ENCODE measurements around the gene FSIP2. TPM values are rescaled to one million over a fixed set of nuclear protein-coding genes. Genes with fewer than 3 reads are reported as not detected.
A peak's percentile ranks its signal among the peaks of the same experiment; 100 is the strongest.

The FSIP2 gene
- total and polyA plus RNA-seq, 2 experiments from 2014 or later, result 1.9 to 8.6 TPM

DNA sequence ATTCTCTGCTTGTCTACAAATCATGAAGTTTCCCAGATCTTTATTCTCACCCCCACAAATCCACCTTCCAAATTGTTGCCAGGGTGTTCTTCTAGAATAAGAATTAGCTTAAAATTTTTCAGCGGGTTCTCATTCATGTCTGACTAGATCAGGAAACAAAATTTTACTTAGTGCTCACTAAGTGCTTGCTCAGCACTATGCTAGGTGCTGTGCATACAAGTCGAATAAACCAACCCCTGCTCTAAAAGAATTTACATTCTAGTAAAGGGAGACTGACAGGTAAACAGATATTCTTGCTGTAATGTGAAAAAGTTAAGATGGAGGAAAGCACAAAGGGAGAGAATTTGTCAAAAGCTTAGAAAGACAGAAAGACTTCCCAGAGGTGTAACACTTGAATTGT, 2.4 kb upstream of the FSIP2 start:
- no peak overlapping the region for H3K27ac ChIP-seq
- no peaks in the 10 kb centered on the region for H3K9me3 ChIP-seq (ENCODE audit: low read depth)
- WGBS (ENCODE audit: low lambda C conversion rate, missing lambda C conversion rate), result 87% methylated on average over 2 of the region's 2 CpGs
- no peaks in the 10 kb centered on the region for H4K20me1 ChIP-seq (ENCODE audit: insufficient read depth, poor library complexity, severe bottlenecking)
- H3K4me1 ChIP-seq (ENCODE audit: insufficient read depth), result no peaks in the 10 kb centered on the region
- no peaks in the 10 kb centered on the region for H3K27me3 ChIP-seq
- no peak overlapping the region for H3K4me3 ChIP-seq
- no peak overlapping the region for H2AFZ ChIP-seq
- H3K36me3 ChIP-seq (replicated peaks; ENCODE audit: insufficient read depth, low read depth), result no peaks in the 10 kb centered on the region
- H3K4me2 ChIP-seq, result no peak overlapping the region
- no peaks in the 10 kb centered on the region for H3K79me2 ChIP-seq
- TF ChIP-seq, protein P1, sequence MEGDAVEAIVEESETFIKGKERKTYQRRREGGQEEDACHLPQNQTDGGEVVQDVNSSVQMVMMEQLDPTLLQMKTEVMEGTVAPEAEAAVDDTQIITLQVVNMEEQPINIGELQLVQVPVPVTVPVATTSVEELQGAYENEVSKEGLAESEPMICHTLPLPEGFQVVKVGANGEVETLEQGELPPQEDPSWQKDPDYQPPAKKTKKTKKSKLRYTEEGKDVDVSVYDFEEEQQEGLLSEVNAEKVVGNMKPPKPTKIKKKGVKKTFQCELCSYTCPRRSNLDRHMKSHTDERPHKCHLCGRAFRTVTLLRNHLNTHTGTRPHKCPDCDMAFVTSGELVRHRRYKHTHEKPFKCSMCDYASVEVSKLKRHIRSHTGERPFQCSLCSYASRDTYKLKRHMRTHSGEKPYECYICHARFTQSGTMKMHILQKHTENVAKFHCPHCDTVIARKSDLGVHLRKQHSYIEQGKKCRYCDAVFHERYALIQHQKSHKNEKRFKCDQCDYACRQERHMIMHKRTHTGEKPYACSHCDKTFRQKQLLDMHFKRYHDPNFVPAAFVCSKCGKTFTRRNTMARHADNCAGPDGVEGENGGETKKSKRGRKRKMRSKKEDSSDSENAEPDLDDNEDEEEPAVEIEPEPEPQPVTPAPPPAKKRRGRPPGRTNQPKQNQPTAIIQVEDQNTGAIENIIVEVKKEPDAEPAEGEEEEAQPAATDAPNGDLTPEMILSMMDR (IDR thresholded peaks at IDR 0.05; ENCODE audit: poor library complexity), result no peak
- TF ChIP-seq EZH2phosphoT487 (IDR thresholded peaks at IDR 0.05; ENCODE audit: low read depth, severe bottlenecking, unreplicated experiment) (no peak), EZH2 (IDR thresholded peaks at IDR 0.05; ENCODE audit: borderline replicate concordance) (no peak)
- no peak for DNase-seq (ENCODE audit: low spot score)
- no peaks in the 10 kb centered on the region for H3K9me2 ChIP-seq (replicated peaks; ENCODE audit: insufficient read depth)

DNA sequence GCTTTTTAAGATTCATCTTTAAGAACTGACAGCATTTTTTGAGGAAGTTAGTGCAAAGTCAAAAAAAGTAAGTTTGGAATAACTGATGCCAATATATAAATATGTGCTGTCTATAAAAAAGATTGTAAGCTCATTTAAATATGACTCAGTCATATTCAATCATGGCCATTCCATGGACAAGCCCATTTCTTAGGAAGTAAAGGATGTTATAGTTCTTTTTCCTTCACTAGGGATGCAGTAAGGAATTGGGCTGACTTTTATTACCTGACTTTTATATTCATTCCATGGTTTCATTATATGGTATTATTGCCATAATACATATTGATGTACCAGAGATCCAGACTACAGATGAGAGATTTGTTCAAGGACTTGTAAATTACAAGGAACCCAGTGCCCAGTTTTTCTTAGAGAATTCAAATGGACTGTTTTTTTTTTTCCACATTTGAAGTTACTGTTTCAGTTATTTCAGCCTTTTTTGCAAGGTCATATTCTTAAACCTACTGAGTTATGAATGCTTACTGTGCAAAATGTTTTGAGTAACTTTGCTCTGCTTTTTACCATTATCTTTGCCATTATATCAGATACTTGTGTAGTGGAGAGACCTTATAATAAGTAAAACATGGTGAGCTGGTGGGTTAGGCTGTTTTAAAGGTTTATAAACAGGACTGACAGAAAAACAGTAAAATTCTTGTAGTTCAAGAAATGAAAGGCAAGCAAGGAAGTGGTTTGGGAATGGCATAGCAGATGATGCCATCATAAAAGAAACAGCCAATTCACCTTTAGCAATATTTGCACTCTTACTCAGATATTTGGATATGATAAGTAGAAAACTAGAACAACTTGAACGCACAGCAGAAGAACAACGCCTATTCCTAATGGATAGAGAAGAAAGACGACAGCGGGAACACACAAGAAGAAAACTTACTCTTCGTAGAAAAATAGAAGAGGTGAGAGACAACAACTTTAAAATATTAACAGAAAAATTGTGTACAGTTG, 7.6 kb downstream of the FSIP2 start:
- H2AFZ ChIP-seq, result no peak overlapping the region
- H3K79me2 ChIP-seq, result no peaks in the 10 kb centered on the region
- DNase-seq (ENCODE audit: low spot score), result no peak
- H3K4me2 ChIP-seq, result peak overlapping the region; percentile 55
- no peaks in the 10 kb centered on the region for H3K9me2 ChIP-seq (replicated peaks; ENCODE audit: insufficient read depth)
- no peaks in the 10 kb centered on the region for H3K27me3 ChIP-seq
- no peaks in the 10 kb centered on the region for H3K36me3 ChIP-seq (replicated peaks; ENCODE audit: insufficient read depth, low read depth)
- WGBS (ENCODE audit: low lambda C conversion rate, missing lambda C conversion rate), result 75% methylated on average over 5 of the region's 5 CpGs
- TF ChIP-seq EZH2phosphoT487 (IDR thresholded peaks at IDR 0.05; ENCODE audit: low read depth, severe bottlenecking, unreplicated experiment), result no peak
- TF ChIP-seq EZH2 (IDR thresholded peaks at IDR 0.05; ENCODE audit: borderline replicate concordance), result no peak
- TF ChIP-seq, protein P1 (IDR thresholded peaks at IDR 0.05; ENCODE audit: poor library complexity), result no peak
- peak overlapping the region; percentile 61 for H3K27ac ChIP-seq
- H3K4me3 ChIP-seq, result no peak overlapping the region
- no peaks in the 10 kb centered on the region for H3K9me3 ChIP-seq (ENCODE audit: low read depth)
- H4K20me1 ChIP-seq (ENCODE audit: insufficient read depth, poor library complexity, severe bottlenecking), result no peaks in the 10 kb centered on the region
- H3K4me1 ChIP-seq (ENCODE audit: insufficient read depth), result no peaks in the 10 kb centered on the region

DNA sequence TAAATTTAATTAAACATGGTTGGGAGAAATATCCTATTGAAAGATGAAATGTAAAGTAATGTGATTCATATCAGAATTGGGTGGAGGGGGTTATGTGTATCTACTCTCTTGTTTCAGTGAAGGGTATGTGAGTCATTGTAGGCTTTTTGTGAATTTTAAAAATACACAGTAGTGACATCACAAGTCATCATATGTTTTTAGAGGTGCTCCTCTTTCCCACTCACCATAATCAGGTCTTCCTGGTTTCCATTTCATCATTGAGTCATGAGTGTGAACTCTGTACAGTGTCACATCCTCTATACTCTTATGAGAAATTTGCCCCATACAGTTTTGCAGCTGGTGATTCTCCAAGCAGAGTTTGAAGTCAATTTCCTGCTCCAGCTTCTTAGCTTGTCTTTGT, 18.8 kb downstream of the FSIP2 start:
- Histone ChIP-seq H3K4me3 (no peak overlapping the region), H3K4me2 (no peak overlapping the region), H4K20me1 (ENCODE audit: insufficient read depth, poor library complexity, severe bottlenecking) (no peaks in the 10 kb centered on the region), H3K9me3 (ENCODE audit: low read depth) (no peaks in the 10 kb centered on the region), H3K27me3 (no peaks in the 10 kb centered on the region), H3K36me3 (replicated peaks; ENCODE audit: insufficient read depth, low read depth) (no peaks in the 10 kb centered on the region), H3K9me2 (replicated peaks; ENCODE audit: insufficient read depth) (no peaks in the 10 kb centered on the region), H2AFZ (no peak overlapping the region), H3K79me2 (no peaks in the 10 kb centered on the region), H3K27ac (no peak overlapping the region), H3K4me1 (ENCODE audit: insufficient read depth) (no peaks in the 10 kb centered on the region)
- DNase-seq (ENCODE audit: low spot score), result no peak
- TF ChIP-seq EZH2 (IDR thresholded peaks at IDR 0.05; ENCODE audit: borderline replicate concordance), result no peak

DNA sequence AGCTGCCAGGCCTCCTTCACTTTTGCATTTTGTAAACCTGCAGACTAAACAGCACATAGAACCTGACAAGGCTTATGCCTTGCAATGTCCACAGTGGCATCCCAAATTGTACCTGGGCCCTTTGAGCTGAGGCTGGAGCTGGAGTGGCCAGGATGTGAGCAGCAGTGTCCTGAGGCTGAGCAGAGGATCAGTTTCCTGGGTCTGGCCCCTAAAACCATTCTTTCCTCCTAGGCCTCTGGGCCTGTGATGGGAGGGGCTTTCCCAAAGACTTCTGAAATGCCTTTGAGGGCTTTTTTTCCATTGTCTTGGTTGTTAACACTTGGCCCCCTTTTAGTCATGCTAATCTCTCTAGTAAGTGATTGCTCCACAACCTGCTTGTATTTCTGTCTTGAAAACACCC, 32.8 kb downstream of the FSIP2 start:
- Histone ChIP-seq H3K9me3 (ENCODE audit: low read depth) (peaks cover 7% of the 10 kb centered on the region), H4K20me1 (ENCODE audit: insufficient read depth, poor library complexity, severe bottlenecking) (no peaks in the 10 kb centered on the region)

More for the DNA sequence above, 32.8 kb downstream of the FSIP2 start:
- Histone ChIP-seq H3K79me2 (no peaks in the 10 kb centered on the region), H2AFZ (no peak overlapping the region), H3K4me2 (no peak overlapping the region), H3K4me3 (no peak overlapping the region), H3K36me3 (replicated peaks; ENCODE audit: insufficient read depth, low read depth) (peaks cover 4% of the 10 kb centered on the region), H3K27me3 (no peaks in the 10 kb centered on the region), H3K9me2 (replicated peaks; ENCODE audit: insufficient read depth) (no peaks in the 10 kb centered on the region), H3K27ac (no peak overlapping the region), H3K4me1 (ENCODE audit: insufficient read depth) (no peaks in the 10 kb centered on the region)
- TF ChIP-seq EZH2 (IDR thresholded peaks at IDR 0.05; ENCODE audit: borderline replicate concordance) (no peak), EZH2phosphoT487 (IDR thresholded peaks at IDR 0.05; ENCODE audit: low read depth, severe bottlenecking, unreplicated experiment) (no peak)
- TF ChIP-seq, protein P1 (IDR thresholded peaks at IDR 0.05; ENCODE audit: poor library complexity), result no peak
- no peak for DNase-seq (ENCODE audit: low spot score)
